Measurements from ENCODE around the gene STPG3.

STPG3 gene

GRCh38 chr9:137276473-137277328 is 25.6 kb downstream of the STPG3 start:
- in situ Hi-C loops (cut with MboI; ENCODE audit: low sequenced_read_pairs): no loop called here

- in situ Hi-C loops (cut with MboI; ENCODE audit: low sequenced_read_pairs): no loop called here
Observed at GRCh38 chr9:137277329-137278041, 26.4 kb downstream of the STPG3 start, which contains the start of gene TOR4A. Gene TOR4A, plus strand, starts transcription at chr9:137277726. Its CDS starts 964 bp downstream, at chr9:137278690.

GRCh38 chr9:137278061-137278701 is 27.1 kb downstream of the STPG3 start:
- in situ Hi-C loops (cut with MboI; ENCODE audit: low sequenced_read_pairs): no loop called here

- in situ Hi-C loops (cut with MboI; ENCODE audit: low sequenced_read_pairs): no loop called here
Observed at GRCh38 chr9:137278721-137279711, 27.9 kb downstream of the STPG3 start.

GRCh38 chr9:137279741-137280473 is 28.8 kb downstream of the STPG3 start:
- in situ Hi-C loops (cut with MboI; ENCODE audit: low sequenced_read_pairs): no loop called here

- in situ Hi-C loops (cut with MboI; ENCODE audit: low sequenced_read_pairs): no loop called here
Observed at GRCh38 chr9:137280474-137281344, 29.6 kb downstream of the STPG3 start.

GRCh38 chr9:137281345-137282116 is 30.4 kb downstream of the STPG3 start:
- in situ Hi-C loops (cut with MboI; ENCODE audit: low sequenced_read_pairs): no loop called here

- in situ Hi-C loops (cut with MboI; ENCODE audit: low sequenced_read_pairs): no loop called here
Observed at GRCh38 chr9:137286975-137287383, 35.9 kb downstream of the STPG3 start.

- in situ Hi-C loops (cut with MboI; ENCODE audit: low sequenced_read_pairs): loop anchor here (5.0 to 10.0 kb wide), 2 partner anchors 114 to 232 kb away; no protein-coding TSS in a partner anchor
Observed at GRCh38 chr9:137293094-137293481, 42.0 kb downstream of the STPG3 start.

- in situ Hi-C loops (cut with MboI; ENCODE audit: low sequenced_read_pairs): loop anchor here (5.0 to 10.0 kb wide), 2 partner anchors 114 to 231 kb away; no protein-coding TSS in a partner anchor
Observed at GRCh38 chr9:137293482-137294090, 42.5 kb downstream of the STPG3 start.

- in situ Hi-C loops (cut with MboI; ENCODE audit: low sequenced_read_pairs): loop anchor here (5.0 to 10.0 kb wide), 2 partner anchors 113 to 231 kb away; no protein-coding TSS in a partner anchor
Observed at GRCh38 chr9:137294091-137294680, 43.1 kb downstream of the STPG3 start.

GRCh38 chr9:137294681-137295237 is 43.7 kb downstream of the STPG3 start:
- in situ Hi-C loops (cut with MboI; ENCODE audit: low sequenced_read_pairs): loop anchor here (5.0 to 10.0 kb wide), 2 partner anchors 113 to 230 kb away; no protein-coding TSS in a partner anchor

GRCh38 chr9:137295238-137295811 is 44.2 kb downstream of the STPG3 start:
- in situ Hi-C loops (cut with MboI; ENCODE audit: low sequenced_read_pairs): loop anchor here (10.0 kb wide), 1 partner anchor 229 kb away; no protein-coding TSS in a partner anchor

GRCh38 chr9:137295849-137296669 is 45.0 kb downstream of the STPG3 start:
- in situ Hi-C loops (cut with MboI; ENCODE audit: low sequenced_read_pairs): loop anchor here (10.0 kb wide), 1 partner anchor 229 kb away; no protein-coding TSS in a partner anchor

Measured in HL-60/S4 (cell line).